Measurements from ENCODE around the gene SMIM7. TPM values are rescaled to one million over a fixed set of nuclear protein-coding genes. Genes with fewer than 3 reads are reported as not detected.
A peak's percentile ranks its signal among the peaks of the same experiment; 100 is the strongest.
"Not testable (repeated sequence)": the region's sequence is repeated elsewhere in the genome, so short reads cannot be mapped to it uniquely, and the experiment has no call there.

SMIM7 gene
- total RNA-seq (2014; rRNA removed; shearing (Covaris generic)): 101 and 150 TPM in 2 replicates

- Histone ChIP-seq H3K9me3 (replicated peaks) (no peaks in the 10 kb centered on the region), H3K27ac (peak within 1 kb of the TSS; percentile 39), H3K27me3 (replicated peaks) (no peaks in the 10 kb centered on the region; the same call in 1 of the 2 replicates), H3K36me3 (peaks cover 36% of the 10 kb centered on the region), H3K4me3 (peak within 1 kb of the TSS; percentile 77), H3K4me1 (replicated peaks) (peaks cover 16% of the 10 kb centered on the region)
- peak; percentile 99 to 100 for DNase-seq (ENCODE audit: low read depth in 1 of 2, low spot score in 2 of 2)
Observed at GRCh38 chr19:16659832-16660708, at the start of gene SMIM7. SMIM7 (minus strand) TSS chr19:16660144; CDS start chr19:16660110, 34 bp downstream.

GRCh38 chr19:16703677-16704076 lies 43.7 kb upstream of the SMIM7 start:
- Histone ChIP-seq H3K4me3 (no peak overlapping the region), H3K4me1 (replicated peaks) (no peaks in the 10 kb centered on the region), H3K27ac (no peak overlapping the region), H3K36me3 (no peaks in the 10 kb centered on the region), H3K27me3 (replicated peaks) (no peaks in the 10 kb centered on the region), H3K9me3 (replicated peaks) (no peaks in the 10 kb centered on the region)
- no peak for DNase-seq (ENCODE audit: low read depth in 1 of 2, low spot score in 2 of 2)

GRCh38 chr19:16702123-16702522 lies 42.2 kb upstream of the SMIM7 start:
- no peaks in the 10 kb centered on the region for H3K9me3 ChIP-seq (replicated peaks)
- no peak for DNase-seq (ENCODE audit: low read depth in 1 of 2, low spot score in 2 of 2)
- no peaks in the 10 kb centered on the region for H3K36me3 ChIP-seq
- no peak overlapping the region for H3K27ac ChIP-seq
- no peak overlapping the region for H3K4me3 ChIP-seq
- no peaks in the 10 kb centered on the region for H3K27me3 ChIP-seq (replicated peaks)
- no peaks in the 10 kb centered on the region for H3K4me1 ChIP-seq (replicated peaks)

GRCh38 chr19:16698914-16699313 lies 39.0 kb upstream of the SMIM7 start:
- no peak overlapping the region for H3K4me3 ChIP-seq
- no peaks in the 10 kb centered on the region for H3K36me3 ChIP-seq

GRCh38 chr19:16688084-16688483 lies 28.1 kb upstream of the SMIM7 start:
- H3K27ac ChIP-seq: no peak overlapping the region
- H3K27me3 ChIP-seq (replicated peaks): no peaks in the 10 kb centered on the region
- no peak overlapping the region for H3K4me3 ChIP-seq
- no peaks in the 10 kb centered on the region for H3K9me3 ChIP-seq (replicated peaks)
- DNase-seq (ENCODE audit: low read depth in 1 of 2, low spot score in 2 of 2): no peak
- peaks cover 5% of the 10 kb centered on the region for H3K4me1 ChIP-seq (replicated peaks)
- H3K36me3 ChIP-seq: no peaks in the 10 kb centered on the region

More at GRCh38 chr19:16698914-16699313, 39.0 kb upstream of the SMIM7 start:
- Histone ChIP-seq H3K27me3 (replicated peaks) (no peaks in the 10 kb centered on the region), H3K4me1 (replicated peaks) (no peaks in the 10 kb centered on the region), H3K9me3 (replicated peaks) (no peaks in the 10 kb centered on the region), H3K27ac (no peak overlapping the region)
- DNase-seq (ENCODE audit: low read depth in 1 of 2, low spot score in 2 of 2): no peak

- Histone ChIP-seq H3K4me3 (no peak overlapping the region), H3K9me3 (replicated peaks) (no peaks in the 10 kb centered on the region), H3K4me1 (replicated peaks) (peaks cover 5% of the 10 kb centered on the region), H3K27me3 (replicated peaks) (no peaks in the 10 kb centered on the region), H3K27ac (no peak overlapping the region), H3K36me3 (no peaks in the 10 kb centered on the region)
- no peak for DNase-seq (ENCODE audit: low read depth in 1 of 2, low spot score in 2 of 2)
Observed at GRCh38 chr19:16684216-16684615, 24.3 kb upstream of the SMIM7 start.

GRCh38 chr19:16682539-16682938 lies 22.6 kb upstream of the SMIM7 start:
- Histone ChIP-seq H3K4me3 (no peak overlapping the region), H3K9me3 (replicated peaks) (no peaks in the 10 kb centered on the region), H3K27me3 (replicated peaks) (no peaks in the 10 kb centered on the region), H3K4me1 (replicated peaks) (peaks cover 5% of the 10 kb centered on the region), H3K27ac (no peak overlapping the region), H3K36me3 (no peaks in the 10 kb centered on the region)
- no peak for DNase-seq (ENCODE audit: low read depth in 1 of 2, low spot score in 2 of 2)

GRCh38 chr19:16679811-16680210 lies 19.9 kb upstream of the SMIM7 start:
- H3K9me3 ChIP-seq (replicated peaks): no peaks in the 10 kb centered on the region
- DNase-seq (ENCODE audit: low read depth in 1 of 2, low spot score in 2 of 2): no peak
- no peaks in the 10 kb centered on the region for H3K4me1 ChIP-seq (replicated peaks)
- H3K27me3 ChIP-seq (replicated peaks): no peaks in the 10 kb centered on the region
- H3K36me3 ChIP-seq: no peaks in the 10 kb centered on the region
- H3K4me3 ChIP-seq: no peak overlapping the region
- H3K27ac ChIP-seq: no peak overlapping the region

GRCh38 chr19:16678498-16678897 lies 18.6 kb upstream of the SMIM7 start:
- Histone ChIP-seq H3K27ac (no peak overlapping the region), H3K4me1 (replicated peaks) (no peaks in the 10 kb centered on the region), H3K27me3 (replicated peaks) (no peaks in the 10 kb centered on the region), H3K4me3 (no peak overlapping the region), H3K9me3 (replicated peaks) (no peaks in the 10 kb centered on the region), H3K36me3 (no peaks in the 10 kb centered on the region)
- no peak for DNase-seq (ENCODE audit: low read depth in 1 of 2, low spot score in 2 of 2)

GRCh38 chr19:16677055-16677454 lies 17.1 kb upstream of the SMIM7 start:
- DNase-seq (ENCODE audit: low read depth in 1 of 2, low spot score in 2 of 2): no peak
- H3K4me1 ChIP-seq (replicated peaks): no peaks in the 10 kb centered on the region
- no peak overlapping the region for H3K27ac ChIP-seq
- H3K9me3 ChIP-seq (replicated peaks): no peaks in the 10 kb centered on the region
- no peaks in the 10 kb centered on the region for H3K36me3 ChIP-seq
- H3K27me3 ChIP-seq (replicated peaks): no peaks in the 10 kb centered on the region
- H3K4me3 ChIP-seq: no peak overlapping the region

- no peak overlapping the region for H3K27ac ChIP-seq
- no peaks in the 10 kb centered on the region for H3K4me1 ChIP-seq (replicated peaks)
- no peaks in the 10 kb centered on the region for H3K27me3 ChIP-seq (replicated peaks)
- no peak overlapping the region for H3K4me3 ChIP-seq
- no peaks in the 10 kb centered on the region for H3K9me3 ChIP-seq (replicated peaks)
- no peak for DNase-seq (ENCODE audit: low read depth in 1 of 2, low spot score in 2 of 2)
- H3K36me3 ChIP-seq: no peaks in the 10 kb centered on the region
Observed at GRCh38 chr19:16676101-16676798, 16.3 kb upstream of the SMIM7 start.

GRCh38 chr19:16673839-16674238 lies 13.9 kb upstream of the SMIM7 start:
- not testable (repeated sequence) for H3K36me3 ChIP-seq; H3K27me3 ChIP-seq (replicated peaks); H3K9me3 ChIP-seq (replicated peaks); H3K4me1 ChIP-seq (replicated peaks); H3K4me3 ChIP-seq; DNase-seq (ENCODE audit: low read depth in 1 of 2, low spot score in 2 of 2); H3K27ac ChIP-seq

- H3K27ac ChIP-seq: no peak overlapping the region
- no peak for DNase-seq (ENCODE audit: low read depth in 1 of 2, low spot score in 2 of 2)
- H3K27me3 ChIP-seq (replicated peaks): no peaks in the 10 kb centered on the region
- no peaks in the 10 kb centered on the region for H3K9me3 ChIP-seq (replicated peaks)
- H3K36me3 ChIP-seq: no peaks in the 10 kb centered on the region
- no peaks in the 10 kb centered on the region for H3K4me1 ChIP-seq (replicated peaks)
- no peak overlapping the region for H3K4me3 ChIP-seq
Observed at GRCh38 chr19:16673231-16673630, 13.3 kb upstream of the SMIM7 start.

GRCh38 chr19:16671652-16672274 lies 11.8 kb upstream of the SMIM7 start:
- no peaks in the 10 kb centered on the region for H3K27me3 ChIP-seq (replicated peaks)
- H3K9me3 ChIP-seq (replicated peaks): no peaks in the 10 kb centered on the region
- no peak overlapping the region for H3K27ac ChIP-seq
- DNase-seq (ENCODE audit: low read depth in 1 of 2, low spot score in 2 of 2): no peak
- no peaks in the 10 kb centered on the region for H3K4me1 ChIP-seq (replicated peaks)
- H3K4me3 ChIP-seq: no peak overlapping the region
- H3K36me3 ChIP-seq: no peaks in the 10 kb centered on the region
